Panc1 (cell line): ENCODE measurements around the gene LRRC25. TPM values are rescaled to one million over a fixed set of nuclear protein-coding genes. Genes with fewer than 3 reads are reported as not detected.
"Not testable (repeated sequence)": the region's sequence is repeated elsewhere in the genome, so short reads cannot be mapped to it uniquely, and the experiment has no call there.

Experiments
- ATAC-seq: fragments of 200-7000 bp; cut with Tn5 transposase; 2 replicates; pipeline ENCODE4 v1.9.1; 2020; ENCODE audit warnings: mild to moderate bottlenecking, moderate library complexity
- BruUV-seq: library from RNA; stranded (reverse); fragments of 400-500 nt; replicated peaks from 2 replicates; lab custom pipeline; 2021; lab: Mats Ljungman, UMichigan
- CTCF ChIA-PET: fragments of 300-600 bp; sonication (Branson Sonifier 250); formaldehyde crosslinking; loops from one replicate; lab custom pipeline; 2022; ENCODE audit warnings: antibody characterized with exemption; lab: Charles Lee
- POLR2A ChIA-PET: fragments of 300-600 bp; sonication (Branson Sonifier 250); formaldehyde crosslinking; loops from one replicate; lab custom pipeline; 2022; ENCODE audit warnings: antibody characterized with exemption; lab: Charles Lee
- DNase-seq: peaks from one replicate; pipeline ENCODE4 v3.0.0-alpha.2; 2010; ENCODE audit warnings: low read depth, low spot score
- H3K27ac ChIP-seq: 2 replicates; pipeline ENCODE4 v1.5.1; 2011; ENCODE audit warnings: mild to moderate bottlenecking, low read length, inconsistent platforms
- H3K27me3 ChIP-seq: fragments of 200-500 bp; sonication (Bioruptor generic); 2 replicates; pipeline ENCODE4 v1.6.0; 2014; ENCODE audit warnings: low read length, inconsistent platforms; ENCODE audit not compliant: control insufficient read depth, insufficient read depth
- H3K36me3 ChIP-seq: fragments of 200-500 bp; sonication (Bioruptor generic); 2 replicates; pipeline ENCODE4 v1.5.1; 2014; ENCODE audit warnings: inconsistent platforms, mild to moderate bottlenecking, low read length, moderate library complexity; ENCODE audit not compliant: control insufficient read depth, insufficient read depth
- H3K4me1 ChIP-seq: 2 replicates; pipeline ENCODE4 v1.5.1; 2011; ENCODE audit warnings: inconsistent platforms, mild to moderate bottlenecking, low read length, moderate library complexity; ENCODE audit not compliant: control insufficient read depth, insufficient read depth
- H3K4me3 ChIP-seq, 2 experiments: 2 replicates each; pipeline ENCODE4 v1.5.1; 2011 to 2012; ENCODE audit warnings: low read depth in 2 of 2, low read length in 2 of 2, mild to moderate bottlenecking in 2 of 2, inconsistent platforms in 1 of 2, moderate library complexity in 1 of 2
- H3K9me3 ChIP-seq: fragments of 200-500 bp; sonication (Bioruptor generic); 2 replicates; pipeline ENCODE4 v1.5.1; 2014; ENCODE audit warnings: low read depth, mild to moderate bottlenecking, inconsistent platforms, low read length, moderate library complexity; ENCODE audit not compliant: control insufficient read depth, insufficient read depth
- POLR2AphosphoS5 ChIP-seq: IDR thresholded peaks from 2 replicates; pipeline ENCODE4 v1.6.1; 2012; ENCODE audit warnings: mild to moderate bottlenecking, low read depth, low read length, moderate library complexity
- SIN3A ChIP-seq: IDR thresholded peaks from 2 replicates; pipeline ENCODE4 v1.6.1; 2012; ENCODE audit warnings: low read depth, mild to moderate bottlenecking, low read length, moderate library complexity, borderline replicate concordance; ENCODE audit not compliant: insufficient read depth
- in situ Hi-C: cut with HindIII; loops from 2 replicates; pipeline ENCODE4 v1.10.0; 2016; ENCODE audit warnings: low sequenced_read_pairs, low pct_unique_long_range_greater_than_20kb
- intact Hi-C: fragments of 100-400 bp; cut with micrococcal nuclease; formaldehyde crosslinking; loops from one replicate; pipeline ENCODE4 v1.10.0; 2022; ENCODE audit not compliant: unreplicated experiment
- total RNA-seq: library from RNA; stranded (reverse); gene quantifications from one replicate; pipeline ENCODE4 v1.2.1, GENCODE V29; 2021; ENCODE audit not compliant: unreplicated experiment
- TF ChIP-seq, protein P1 (sequence below): fragments of 450-650 bp; IDR thresholded peaks from 2 replicates; pipeline ENCODE4 v1.5.1; 2017; ENCODE audit warnings: mild to moderate bottlenecking
- TF ChIP-seq, protein P2 (sequence below), 2 experiments: IDR thresholded peaks; 2 replicates each; pipeline ENCODE4 v1.6.1; 2011 to 2012; ENCODE audit warnings: low read depth in 2 of 2, control low read depth in 1 of 2, low read length in 1 of 2, mild to moderate bottlenecking in 1 of 2, moderate library complexity in 1 of 2; ENCODE audit not compliant: insufficient read depth in 1 of 2

Gene LRRC25
- total RNA-seq, 1 experiment from 2014 or later, result 0.15 TPM

DNA sequence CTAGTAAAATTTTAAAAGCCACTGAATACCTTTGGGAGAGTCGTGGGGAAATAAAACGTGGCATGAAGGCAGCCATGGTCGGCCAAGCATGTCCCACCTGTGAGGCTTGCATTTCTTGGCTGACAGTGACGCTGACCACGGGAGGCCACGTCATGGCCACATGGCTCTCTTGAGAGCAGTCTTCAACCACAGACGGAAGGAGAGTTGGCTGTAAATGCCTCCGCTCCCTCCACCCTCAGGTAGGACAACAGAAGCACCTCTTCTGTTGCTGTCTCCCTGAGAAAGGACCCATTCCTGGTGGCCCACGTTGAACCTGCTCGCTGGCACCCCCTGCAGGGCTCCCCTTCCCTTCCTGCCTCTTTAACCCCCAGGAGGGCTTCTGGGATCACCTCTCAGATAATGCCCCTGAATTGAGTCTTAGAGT lies 10.6 kb upstream of the LRRC25 start:
- intact Hi-C loops, result no loop called here

GRCh38 chr19:18406749-18407148 lies 9.3 kb upstream of the LRRC25 start:
- Histone ChIP-seq H3K36me3 (no peaks in the 10 kb centered on the region), H3K4me1 (peaks cover 3% of the 10 kb centered on the region; the same call in 1 of the 2 replicates), H3K9me3 (no peaks in the 10 kb centered on the region), H3K27me3 (no peaks in the 10 kb centered on the region), H3K27ac (no peak overlapping the region), H3K4me3 (no peak overlapping the region)
- DNase-seq, result no peak
- ChIA-PET CTCF (no interaction called here), POLR2A (no interaction called here)
- intact Hi-C loops, result no loop called here
- in situ Hi-C loops, result no loop called here
- BruUV-seq, result no TSS peak
- no peak for ATAC-seq
- TF ChIP-seq, protein P1, sequence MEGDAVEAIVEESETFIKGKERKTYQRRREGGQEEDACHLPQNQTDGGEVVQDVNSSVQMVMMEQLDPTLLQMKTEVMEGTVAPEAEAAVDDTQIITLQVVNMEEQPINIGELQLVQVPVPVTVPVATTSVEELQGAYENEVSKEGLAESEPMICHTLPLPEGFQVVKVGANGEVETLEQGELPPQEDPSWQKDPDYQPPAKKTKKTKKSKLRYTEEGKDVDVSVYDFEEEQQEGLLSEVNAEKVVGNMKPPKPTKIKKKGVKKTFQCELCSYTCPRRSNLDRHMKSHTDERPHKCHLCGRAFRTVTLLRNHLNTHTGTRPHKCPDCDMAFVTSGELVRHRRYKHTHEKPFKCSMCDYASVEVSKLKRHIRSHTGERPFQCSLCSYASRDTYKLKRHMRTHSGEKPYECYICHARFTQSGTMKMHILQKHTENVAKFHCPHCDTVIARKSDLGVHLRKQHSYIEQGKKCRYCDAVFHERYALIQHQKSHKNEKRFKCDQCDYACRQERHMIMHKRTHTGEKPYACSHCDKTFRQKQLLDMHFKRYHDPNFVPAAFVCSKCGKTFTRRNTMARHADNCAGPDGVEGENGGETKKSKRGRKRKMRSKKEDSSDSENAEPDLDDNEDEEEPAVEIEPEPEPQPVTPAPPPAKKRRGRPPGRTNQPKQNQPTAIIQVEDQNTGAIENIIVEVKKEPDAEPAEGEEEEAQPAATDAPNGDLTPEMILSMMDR, result 0 out of 2 replicates have a peak, but pooled peaks have one; percentile 19
- TF ChIP-seq, protein P2, sequence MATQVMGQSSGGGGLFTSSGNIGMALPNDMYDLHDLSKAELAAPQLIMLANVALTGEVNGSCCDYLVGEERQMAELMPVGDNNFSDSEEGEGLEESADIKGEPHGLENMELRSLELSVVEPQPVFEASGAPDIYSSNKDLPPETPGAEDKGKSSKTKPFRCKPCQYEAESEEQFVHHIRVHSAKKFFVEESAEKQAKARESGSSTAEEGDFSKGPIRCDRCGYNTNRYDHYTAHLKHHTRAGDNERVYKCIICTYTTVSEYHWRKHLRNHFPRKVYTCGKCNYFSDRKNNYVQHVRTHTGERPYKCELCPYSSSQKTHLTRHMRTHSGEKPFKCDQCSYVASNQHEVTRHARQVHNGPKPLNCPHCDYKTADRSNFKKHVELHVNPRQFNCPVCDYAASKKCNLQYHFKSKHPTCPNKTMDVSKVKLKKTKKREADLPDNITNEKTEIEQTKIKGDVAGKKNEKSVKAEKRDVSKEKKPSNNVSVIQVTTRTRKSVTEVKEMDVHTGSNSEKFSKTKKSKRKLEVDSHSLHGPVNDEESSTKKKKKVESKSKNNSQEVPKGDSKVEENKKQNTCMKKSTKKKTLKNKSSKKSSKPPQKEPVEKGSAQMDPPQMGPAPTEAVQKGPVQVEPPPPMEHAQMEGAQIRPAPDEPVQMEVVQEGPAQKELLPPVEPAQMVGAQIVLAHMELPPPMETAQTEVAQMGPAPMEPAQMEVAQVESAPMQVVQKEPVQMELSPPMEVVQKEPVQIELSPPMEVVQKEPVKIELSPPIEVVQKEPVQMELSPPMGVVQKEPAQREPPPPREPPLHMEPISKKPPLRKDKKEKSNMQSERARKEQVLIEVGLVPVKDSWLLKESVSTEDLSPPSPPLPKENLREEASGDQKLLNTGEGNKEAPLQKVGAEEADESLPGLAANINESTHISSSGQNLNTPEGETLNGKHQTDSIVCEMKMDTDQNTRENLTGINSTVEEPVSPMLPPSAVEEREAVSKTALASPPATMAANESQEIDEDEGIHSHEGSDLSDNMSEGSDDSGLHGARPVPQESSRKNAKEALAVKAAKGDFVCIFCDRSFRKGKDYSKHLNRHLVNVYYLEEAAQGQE (IDR thresholded peaks at IDR 0.05; ENCODE audit: insufficient read depth in 1 of 2, low read depth in 2 of 2, low read length in 1 of 2), result no peak
- TF ChIP-seq SIN3A, result no peak

More for the DNA sequence above, 10.6 kb upstream of the LRRC25 start:
- H3K36me3 ChIP-seq, result no peaks in the 10 kb centered on the region
- peak overlapping the region; percentile 29; the same call in 1 of the 2 replicates for H3K27ac ChIP-seq
- H3K4me3 ChIP-seq, result no peak overlapping the region
- ChIA-PET CTCF (no interaction called here), POLR2A (no interaction called here)
- DNase-seq, result no peak
- no peaks in the 10 kb centered on the region for H3K4me1 ChIP-seq
- no TSS peak for BruUV-seq
- no peaks in the 10 kb centered on the region for H3K9me3 ChIP-seq
- TF ChIP-seq, protein P1, result peak; percentile 68
- no peak for TF ChIP-seq POLR2AphosphoS5
- H3K27me3 ChIP-seq, result no peaks in the 10 kb centered on the region
- in situ Hi-C loops, result no loop called here
- ATAC-seq, result no peak

- POLR2A ChIA-PET, result interaction anchor here (0.7 kb wide), 1 partner anchor 77 kb away, joined by 7 read pairs; no protein-coding TSS in a partner anchor
- in situ Hi-C loops, BruUV-seq: not testable (repeated sequence)
Observed at GRCh38 chr19:18405754-18406153, 8.3 kb upstream of the LRRC25 start.

DNA sequence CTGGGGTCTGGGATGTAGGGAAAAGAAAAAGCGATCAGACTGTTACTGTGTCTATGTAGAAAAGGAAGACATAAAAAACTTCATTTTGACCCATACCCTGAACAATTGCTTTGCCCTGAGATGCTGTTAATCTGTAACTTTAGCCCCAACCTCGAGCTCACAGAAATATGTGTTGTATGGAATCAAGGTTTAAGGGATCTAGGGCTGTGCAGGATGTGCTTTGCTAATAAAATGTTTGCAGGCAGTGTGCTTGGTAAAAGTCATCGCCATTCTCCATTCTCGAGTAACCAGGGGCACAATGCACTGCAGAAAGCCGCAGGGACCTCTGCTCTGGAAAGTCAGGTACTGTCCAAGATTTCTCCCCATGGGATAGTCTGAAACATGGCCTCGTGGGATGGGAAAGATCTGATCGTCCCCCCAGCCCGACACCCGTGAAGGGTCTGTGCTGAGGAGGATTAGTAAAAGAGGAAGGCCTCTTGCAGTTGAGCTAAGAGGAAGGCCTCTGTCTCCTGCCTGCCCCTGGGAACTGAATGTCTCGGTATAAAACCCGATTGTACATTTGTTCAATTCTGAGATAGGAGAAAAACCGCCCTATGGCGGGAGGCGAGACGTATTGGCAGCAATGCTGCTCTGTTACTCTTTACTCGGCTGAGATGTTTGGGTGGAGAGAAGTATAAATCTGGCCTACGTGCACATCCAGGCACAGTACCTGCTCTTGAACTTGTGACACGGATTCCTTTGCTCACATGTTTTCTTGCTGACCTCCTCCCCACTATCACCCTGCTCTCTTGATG lies 5.2 kb upstream of the LRRC25 start:
- H3K4me3 ChIP-seq, in situ Hi-C loops, DNase-seq, H3K27me3 ChIP-seq, intact Hi-C loops, H3K4me1 ChIP-seq, ATAC-seq, H3K9me3 ChIP-seq, BruUV-seq, H3K36me3 ChIP-seq, POLR2A ChIA-PET, H3K27ac ChIP-seq: not testable (repeated sequence)
- CTCF ChIA-PET, result interaction anchor here (0.6 to 0.8 kb wide), 2 partner anchors 74 to 113 kb away, joined by 3 read pairs; no protein-coding TSS in a partner anchor

More at GRCh38 chr19:18405754-18406153, 8.3 kb upstream of the LRRC25 start:
- H3K9me3 ChIP-seq, H3K4me1 ChIP-seq, H3K4me3 ChIP-seq, H3K27me3 ChIP-seq, DNase-seq, intact Hi-C loops, ATAC-seq, CTCF ChIA-PET, H3K36me3 ChIP-seq, H3K27ac ChIP-seq: not testable (repeated sequence)
